ENCODE measurements around the gene LTBP3. TPM values are rescaled to one million over a fixed set of nuclear protein-coding genes. Genes with fewer than 3 reads are reported as not detected.

The LTBP3 gene
- total and polyA plus RNA-seq, 9 of the 15 experiments (the other 6 are each of a cell fraction or from before 2014, with no cell fraction given), result 0.06 to 20.5 (median 4.8) TPM

GRCh38 chr11:65491614-65492386, 66.4 kb downstream of the LTBP3 start (continued):
- TF ChIP-seq FOS (IDR thresholded peaks at IDR 0.05; ENCODE audit: extremely low read depth, insufficient read length) (peak; percentile 54), ZNF444 (CRISPR knock-in tag; IDR thresholded peaks at IDR 0.05) (no peak), ZBTB5 (IDR thresholded peaks at IDR 0.05) (0 out of 2 replicates have a peak, but pooled peaks have one; percentile 33), ESRRB (CRISPR knock-in tag; IDR thresholded peaks at IDR 0.05; ENCODE audit: borderline replicate concordance) (no peak), NFE2 (IDR thresholded peaks at IDR 0.05; ENCODE audit: low read depth) (peak; percentile 73), MYC (IDR thresholded peaks at IDR 0.05; ENCODE audit: low read depth, low read length) (no peak), MYC (CRISPR knock-in tag; IDR thresholded peaks at IDR 0.05; ENCODE audit: borderline replicate concordance, low read depth) (no peak), FOSL1 (tag; conservative IDR thresholded peaks at IDR 0.05) (peak; percentile 92), CHD7 (IDR thresholded peaks at IDR 0.05; ENCODE audit: low read depth, low read length) (no peak), ATF7 (IDR thresholded peaks at IDR 0.05) (no peak), HCFC1 (IDR thresholded peaks at IDR 0.05; ENCODE audit: low read depth, low read length) (no peak)
- TF ChIP-seq, protein P1, sequence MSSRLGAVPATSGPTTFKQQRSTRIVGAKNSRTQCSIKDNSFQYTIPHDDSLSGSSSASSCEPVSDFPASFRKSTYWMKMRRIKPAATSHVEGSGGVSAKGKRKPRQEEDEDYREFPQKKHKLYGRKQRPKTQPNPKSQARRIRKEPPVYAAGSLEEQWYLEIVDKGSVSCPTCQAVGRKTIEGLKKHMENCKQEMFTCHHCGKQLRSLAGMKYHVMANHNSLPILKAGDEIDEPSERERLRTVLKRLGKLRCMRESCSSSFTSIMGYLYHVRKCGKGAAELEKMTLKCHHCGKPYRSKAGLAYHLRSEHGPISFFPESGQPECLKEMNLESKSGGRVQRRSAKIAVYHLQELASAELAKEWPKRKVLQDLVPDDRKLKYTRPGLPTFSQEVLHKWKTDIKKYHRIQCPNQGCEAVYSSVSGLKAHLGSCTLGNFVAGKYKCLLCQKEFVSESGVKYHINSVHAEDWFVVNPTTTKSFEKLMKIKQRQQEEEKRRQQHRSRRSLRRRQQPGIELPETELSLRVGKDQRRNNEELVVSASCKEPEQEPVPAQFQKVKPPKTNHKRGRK (tag; IDR thresholded peaks at IDR 0.05), result no peak
